HepG2 (cell line): ENCODE measurements around the gene DEDD2.

Experiments used
- JUN ChIP-seq: sonication (generic); formaldehyde crosslinking; IDR thresholded peaks from 2 replicates; pipeline ENCODE4 v1.4.0; 2020; ENCODE audit warnings: mild to moderate bottlenecking, missing genetic modification reagents
- KLF16 ChIP-seq, 2 experiments: sonication (generic) in 1 of 2; formaldehyde crosslinking in 1 of 2; IDR thresholded peaks; 2 replicates each; pipeline versions ENCODE4 v1.6.1 to v1.8.0; 2016 to 2023; ENCODE audit warnings: missing genetic modification reagents in 2 of 2, missing compliant biosample characterization in 1 of 2
- XRCC5 ChIP-seq: fragments of 200-400 bp; formaldehyde crosslinking; optimal IDR thresholded peaks from 2 replicates; pipeline ENCODE3; 2017; ENCODE audit warnings: mild to moderate bottlenecking, low read length

DNA sequence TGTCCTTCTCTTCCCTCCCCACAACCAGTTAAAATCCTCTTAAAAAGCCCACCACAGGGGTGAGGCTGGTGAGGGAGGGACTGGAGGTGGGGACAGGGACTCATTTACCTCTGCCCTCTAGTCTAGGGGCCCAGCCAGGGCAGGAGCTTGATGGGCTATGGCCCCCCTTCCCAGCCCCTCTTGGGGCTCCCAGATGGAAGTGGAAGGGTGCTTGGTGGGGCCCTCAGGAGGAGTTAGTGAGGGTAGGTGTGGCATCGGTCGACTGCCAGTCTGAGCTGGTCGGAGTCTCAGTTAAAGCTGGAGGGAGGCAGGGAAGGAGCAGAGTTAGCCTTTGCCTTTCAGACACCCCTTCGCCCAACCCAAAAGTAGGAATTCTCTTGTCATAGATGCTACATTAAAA, 13.1 kb upstream of the DEDD2 start:
- TF ChIP-seq KLF16 (CRISPR knock-in tag; IDR thresholded peaks at IDR 0.05) = no peak
- TF ChIP-seq JUN (CRISPR knock-in tag) = no peak
- no peak for TF ChIP-seq XRCC5
